KMS-11 (cell line): ENCODE results near the gene TGFBI.

Experiments
- H2AFZ ChIP-seq: fragments of 200-600 bp; sonication (generic); 2 replicates; pipeline ENCODE4 v1.6.1; 2016; ENCODE audit warnings: antibody characterized with exemption, mixed run types, low read depth
- H3K27ac ChIP-seq: fragments of 200-600 bp; sonication (generic); 2 replicates; pipeline ENCODE4 v1.6.1; 2016; ENCODE audit warnings: mild to moderate bottlenecking, mixed run types
- H3K27me3 ChIP-seq: fragments of 200-600 bp; sonication (generic); 2 replicates; pipeline ENCODE4 v1.6.1; 2017; ENCODE audit warnings: mild to moderate bottlenecking, low read depth, mixed run types, moderate library complexity; ENCODE audit not compliant: insufficient read depth
- H3K36me3 ChIP-seq: fragments of 200-600 bp; sonication (generic); 2 replicates; pipeline ENCODE4 v1.6.1; 2017; ENCODE audit warnings: mild to moderate bottlenecking, mixed run types; ENCODE audit not compliant: insufficient read depth
- H3K4me1 ChIP-seq: fragments of 200-600 bp; sonication (generic); 2 replicates; pipeline ENCODE4 v1.6.1; 2016; ENCODE audit warnings: mild to moderate bottlenecking, low read depth, mixed run types; ENCODE audit not compliant: poor library complexity, severe bottlenecking
- H3K4me2 ChIP-seq: fragments of 200-600 bp; sonication (generic); 2 replicates; pipeline ENCODE4 v1.7.0; 2016; ENCODE audit warnings: mild to moderate bottlenecking, mixed run types
- H3K4me3 ChIP-seq: fragments of 200-600 bp; sonication (generic); IDR thresholded peaks from 2 replicates; pipeline ENCODE4 v1.6.1; 2017; ENCODE audit warnings: low read depth, low read length, mixed read lengths; ENCODE audit not compliant: insufficient read depth
- H3K79me2 ChIP-seq: fragments of 200-600 bp; sonication (generic); 2 replicates; pipeline ENCODE4 v1.6.1; 2016; ENCODE audit warnings: low read depth, mixed run types; ENCODE audit not compliant: insufficient read depth
- H3K9ac ChIP-seq: fragments of 200-600 bp; sonication (generic); 2 replicates; pipeline ENCODE4 v1.6.1; 2016; ENCODE audit warnings: mild to moderate bottlenecking, mixed run types
- H4K20me1 ChIP-seq: fragments of 200-600 bp; sonication (generic); 2 replicates; pipeline ENCODE4 v1.6.1; 2016; ENCODE audit warnings: mild to moderate bottlenecking, mixed run types; ENCODE audit not compliant: insufficient read depth
- TF ChIP-seq, protein P1 (sequence below): fragments of 200-600 bp; sonication (generic); conservative IDR thresholded peaks from 2 replicates; pipeline ENCODE4 v1.6.1; 2017; ENCODE audit warnings: low read depth, mild to moderate bottlenecking, antibody characterized with exemption, low read length, moderate library complexity, mixed read lengths

TGFBI gene

DNA sequence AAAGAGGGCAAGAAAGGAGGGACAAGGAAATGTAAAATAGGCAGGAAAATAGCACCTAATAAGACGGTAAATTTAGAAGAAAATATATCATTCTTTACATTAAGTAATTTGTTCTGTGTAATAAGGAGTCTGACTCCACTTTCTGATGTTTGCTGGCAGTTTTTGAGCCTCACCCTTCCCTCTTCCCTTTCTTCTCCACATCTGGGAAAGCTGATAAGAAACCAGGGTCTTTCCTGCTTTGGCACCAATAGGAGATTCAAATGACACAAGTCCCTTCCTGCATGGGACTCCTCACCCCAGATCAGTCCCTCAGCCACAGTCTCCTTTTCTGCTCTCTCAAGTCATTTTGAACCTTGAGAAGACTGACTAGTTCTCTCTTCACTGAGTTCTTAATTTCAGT lies 42.8 kb upstream of the TGFBI start:
- Histone ChIP-seq H3K4me1 (no peaks in the 10 kb centered on the region), H3K27ac (no peak overlapping the region), H2AFZ (no peak overlapping the region), H3K27me3 (no peaks in the 10 kb centered on the region), H4K20me1 (no peaks in the 10 kb centered on the region), H3K9ac (no peak overlapping the region), H3K4me2 (no peak overlapping the region), H3K4me3 (no peak overlapping the region), H3K79me2 (no peaks in the 10 kb centered on the region), H3K36me3 (no peaks in the 10 kb centered on the region)
- TF ChIP-seq, protein P1, sequence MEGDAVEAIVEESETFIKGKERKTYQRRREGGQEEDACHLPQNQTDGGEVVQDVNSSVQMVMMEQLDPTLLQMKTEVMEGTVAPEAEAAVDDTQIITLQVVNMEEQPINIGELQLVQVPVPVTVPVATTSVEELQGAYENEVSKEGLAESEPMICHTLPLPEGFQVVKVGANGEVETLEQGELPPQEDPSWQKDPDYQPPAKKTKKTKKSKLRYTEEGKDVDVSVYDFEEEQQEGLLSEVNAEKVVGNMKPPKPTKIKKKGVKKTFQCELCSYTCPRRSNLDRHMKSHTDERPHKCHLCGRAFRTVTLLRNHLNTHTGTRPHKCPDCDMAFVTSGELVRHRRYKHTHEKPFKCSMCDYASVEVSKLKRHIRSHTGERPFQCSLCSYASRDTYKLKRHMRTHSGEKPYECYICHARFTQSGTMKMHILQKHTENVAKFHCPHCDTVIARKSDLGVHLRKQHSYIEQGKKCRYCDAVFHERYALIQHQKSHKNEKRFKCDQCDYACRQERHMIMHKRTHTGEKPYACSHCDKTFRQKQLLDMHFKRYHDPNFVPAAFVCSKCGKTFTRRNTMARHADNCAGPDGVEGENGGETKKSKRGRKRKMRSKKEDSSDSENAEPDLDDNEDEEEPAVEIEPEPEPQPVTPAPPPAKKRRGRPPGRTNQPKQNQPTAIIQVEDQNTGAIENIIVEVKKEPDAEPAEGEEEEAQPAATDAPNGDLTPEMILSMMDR, result no peak

DNA sequence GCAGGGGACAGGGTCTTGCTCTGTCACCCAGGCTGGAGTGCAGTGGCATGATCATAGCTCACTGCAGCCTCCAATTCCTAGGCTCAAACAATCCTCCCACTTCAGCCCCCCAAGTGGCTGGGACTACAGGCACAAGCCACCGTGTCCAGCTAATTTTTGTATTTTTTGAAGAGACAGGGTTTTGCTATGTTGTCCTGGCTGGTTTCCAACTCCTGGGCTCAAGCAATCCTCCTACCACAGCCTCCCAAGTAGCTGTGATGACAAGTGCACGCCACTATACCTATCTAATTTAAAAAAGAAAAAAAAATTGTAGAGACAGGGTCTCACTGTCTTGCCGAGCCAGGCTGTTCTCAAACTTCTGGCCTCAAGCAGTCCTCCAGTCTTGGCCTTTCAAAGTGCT lies 42.4 kb upstream of the TGFBI start:
- Histone ChIP-seq H3K79me2 (no peaks in the 10 kb centered on the region), H3K4me1 (no peaks in the 10 kb centered on the region), H3K4me3 (no peak overlapping the region), H3K4me2 (no peak overlapping the region), H3K9ac (no peak overlapping the region), H3K36me3 (no peaks in the 10 kb centered on the region), H4K20me1 (no peaks in the 10 kb centered on the region), H2AFZ (no peak overlapping the region), H3K27ac (no peak overlapping the region), H3K27me3 (no peaks in the 10 kb centered on the region)
- TF ChIP-seq, protein P1, result no peak

DNA sequence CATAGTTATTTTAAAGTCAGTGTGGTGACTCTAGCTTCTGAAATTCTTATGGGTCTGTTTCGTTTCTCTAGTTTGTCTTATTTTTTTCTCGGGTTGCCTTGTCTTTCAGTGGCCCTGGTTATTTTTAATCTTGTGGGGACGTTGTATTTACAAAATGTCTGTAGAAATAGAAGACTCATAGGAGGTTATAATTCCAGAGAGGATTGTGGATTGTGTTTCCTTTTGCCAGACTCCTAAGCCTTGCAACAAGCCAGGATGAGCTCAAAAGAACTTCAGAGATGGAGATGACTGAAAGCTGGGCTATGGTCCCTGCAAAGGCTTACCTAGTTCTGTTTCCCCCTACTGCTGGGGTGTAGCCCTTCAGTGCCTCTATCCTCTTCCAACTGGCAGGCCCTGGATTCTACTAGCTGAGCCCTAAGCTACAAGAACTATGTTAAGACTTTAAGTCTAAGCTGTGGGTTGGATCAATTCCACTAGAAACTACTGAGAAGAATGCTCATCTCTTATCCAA lies 41.8 kb upstream of the TGFBI start:
- no peaks in the 10 kb centered on the region for H3K4me1 ChIP-seq
- no peak overlapping the region for H3K27ac ChIP-seq
- H3K9ac ChIP-seq, result no peak overlapping the region
- H3K4me3 ChIP-seq, result no peak overlapping the region
- no peak overlapping the region for H2AFZ ChIP-seq
- H3K79me2 ChIP-seq, result no peaks in the 10 kb centered on the region
- no peaks in the 10 kb centered on the region for H3K27me3 ChIP-seq
- H4K20me1 ChIP-seq, result no peaks in the 10 kb centered on the region
- no peaks in the 10 kb centered on the region for H3K36me3 ChIP-seq
- H3K4me2 ChIP-seq, result no peak overlapping the region
- TF ChIP-seq, protein P1, result no peak

DNA sequence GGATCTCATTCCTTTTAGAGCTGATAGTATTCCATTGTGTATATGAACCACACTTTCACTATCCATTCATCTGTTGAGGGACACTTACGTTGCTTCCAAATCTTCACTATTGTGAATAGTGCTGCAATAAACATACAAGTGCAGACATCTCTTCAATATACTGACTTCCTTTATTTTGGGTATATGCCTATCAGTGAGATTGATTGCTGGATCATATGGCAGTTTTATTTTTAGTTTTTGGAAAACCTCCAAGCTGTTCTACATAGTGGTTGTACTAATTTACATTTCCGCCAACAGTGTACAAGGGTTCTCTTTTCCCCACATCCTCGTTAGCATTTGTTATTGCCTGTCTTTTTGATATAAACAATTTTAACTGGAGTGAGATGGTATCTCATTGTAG lies 40.2 kb upstream of the TGFBI start:
- no peaks in the 10 kb centered on the region for H3K36me3 ChIP-seq
- H3K79me2 ChIP-seq, result no peaks in the 10 kb centered on the region
- H3K27me3 ChIP-seq, result no peaks in the 10 kb centered on the region
- no peak overlapping the region for H3K4me2 ChIP-seq
- no peak overlapping the region for H3K27ac ChIP-seq
- no peak overlapping the region for H2AFZ ChIP-seq
- H4K20me1 ChIP-seq, result no peaks in the 10 kb centered on the region
- H3K9ac ChIP-seq, result no peak overlapping the region
- no peak overlapping the region for H3K4me3 ChIP-seq
- H3K4me1 ChIP-seq, result no peaks in the 10 kb centered on the region
- TF ChIP-seq, protein P1, result no peak
